Colonic mucosa (tissue), 4 donors: ENCODE measurements around the gene AQP7. TPM values are rescaled to one million over a fixed set of nuclear protein-coding genes. Genes with fewer than 3 reads are reported as not detected.

Experiments used
- DNase-seq: peaks from one replicate; pipeline ENCODE4 v3.0.0-alpha.2; 2020
- H3K27ac ChIP-seq: fragments of 200-600 bp; one replicate; pipeline ENCODE4 v1.8.0; 2021
- H3K27me3 ChIP-seq: fragments of 200-600 bp; one replicate; pipeline ENCODE4 v1.8.0; 2021
- H3K36me3 ChIP-seq: fragments of 200-600 bp; one replicate; pipeline ENCODE4 v1.8.0; 2021
- H3K4me1 ChIP-seq: fragments of 200-600 bp; one replicate; pipeline ENCODE4 v1.8.0; 2021; ENCODE audit warnings: mild to moderate bottlenecking
- H3K4me3 ChIP-seq: fragments of 200-600 bp; one replicate; pipeline ENCODE4 v1.8.0; 2021
- H3K9ac ChIP-seq, 2 donors: one replicate each; pipeline ENCODE4 v1.7.0; 2013; ENCODE audit warnings: control low read depth in 2 of 2, low read depth in 2 of 2, low read length in 2 of 2
- H3K9me3 ChIP-seq: fragments of 200-600 bp; one replicate; pipeline ENCODE4 v1.8.0; 2021
- intact Hi-C: fragments of 100-400 bp; cut with DNase I; formaldehyde crosslinking; loops from one replicate; pipeline ENCODE4 v1.14.1; 2022
- total RNA-seq, 2 donors: library from RNA; stranded (reverse); fragmentation: NEBNext Ultra II Directional in 1 of 2; extraction: Animal tissue kit (Norgen Biotek cat#: 25700) in 1 of 2; gene quantifications; one replicate each; pipeline ENCODE4 v1.2.1, GENCODE V29; 2021
- TF ChIP-seq, protein P1 (sequence below): fragments of 200-600 bp; IDR thresholded peaks from one replicate; pipeline ENCODE4 v1.8.0; 2022; ENCODE audit warnings: antibody characterized with exemption, mild to moderate bottlenecking
- donor health status: healthy.
- donor health status: DM: no; HTN: no; CAD: no.
- donor health status: DM: no; HTN: no; CAD: no.

AQP7 gene
- total RNA-seq, 2 donors from 2014 or later, result 7.4 to 12.5 TPM

DNA sequence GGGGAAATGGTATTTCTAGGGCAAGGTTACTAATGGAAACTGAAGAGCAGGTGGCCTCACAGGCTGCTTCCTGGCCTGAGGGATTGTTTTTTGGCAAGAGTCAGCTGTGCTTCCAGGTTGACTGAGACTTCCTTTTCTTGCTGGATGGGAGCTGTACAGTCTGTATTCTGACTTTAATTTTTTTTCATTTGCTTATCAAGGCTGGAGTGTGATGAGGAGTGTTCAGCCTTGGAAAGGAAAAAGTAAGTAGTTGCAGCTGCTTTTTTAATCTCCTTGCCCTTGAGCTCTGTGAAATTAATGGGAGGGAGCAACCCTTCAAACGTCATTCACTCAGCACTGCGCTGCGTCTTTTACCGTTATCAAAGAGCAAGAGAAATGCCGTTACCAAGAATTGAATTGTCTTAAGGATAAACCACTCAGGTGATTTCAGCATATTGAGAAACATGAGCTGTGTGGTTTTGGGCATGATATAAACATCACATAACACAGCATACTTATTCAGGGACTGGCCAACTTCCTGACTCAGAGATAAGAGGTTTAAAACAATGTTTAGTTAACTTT lies 47.6 kb downstream of the AQP7 start:
- H3K9me3 ChIP-seq, result no peaks in the 10 kb centered on the region
- H3K9ac ChIP-seq, result no peak overlapping the region
- H3K36me3 ChIP-seq, result no peaks in the 10 kb centered on the region
- no peak for DNase-seq
- H3K4me1 ChIP-seq, result no peaks in the 10 kb centered on the region
- H3K4me3 ChIP-seq, result no peak overlapping the region
- TF ChIP-seq, protein P1, sequence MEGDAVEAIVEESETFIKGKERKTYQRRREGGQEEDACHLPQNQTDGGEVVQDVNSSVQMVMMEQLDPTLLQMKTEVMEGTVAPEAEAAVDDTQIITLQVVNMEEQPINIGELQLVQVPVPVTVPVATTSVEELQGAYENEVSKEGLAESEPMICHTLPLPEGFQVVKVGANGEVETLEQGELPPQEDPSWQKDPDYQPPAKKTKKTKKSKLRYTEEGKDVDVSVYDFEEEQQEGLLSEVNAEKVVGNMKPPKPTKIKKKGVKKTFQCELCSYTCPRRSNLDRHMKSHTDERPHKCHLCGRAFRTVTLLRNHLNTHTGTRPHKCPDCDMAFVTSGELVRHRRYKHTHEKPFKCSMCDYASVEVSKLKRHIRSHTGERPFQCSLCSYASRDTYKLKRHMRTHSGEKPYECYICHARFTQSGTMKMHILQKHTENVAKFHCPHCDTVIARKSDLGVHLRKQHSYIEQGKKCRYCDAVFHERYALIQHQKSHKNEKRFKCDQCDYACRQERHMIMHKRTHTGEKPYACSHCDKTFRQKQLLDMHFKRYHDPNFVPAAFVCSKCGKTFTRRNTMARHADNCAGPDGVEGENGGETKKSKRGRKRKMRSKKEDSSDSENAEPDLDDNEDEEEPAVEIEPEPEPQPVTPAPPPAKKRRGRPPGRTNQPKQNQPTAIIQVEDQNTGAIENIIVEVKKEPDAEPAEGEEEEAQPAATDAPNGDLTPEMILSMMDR, result no peak
- intact Hi-C loops, result no loop called here
- no peak overlapping the region for H3K27ac ChIP-seq
- no peaks in the 10 kb centered on the region for H3K27me3 ChIP-seq

DNA sequence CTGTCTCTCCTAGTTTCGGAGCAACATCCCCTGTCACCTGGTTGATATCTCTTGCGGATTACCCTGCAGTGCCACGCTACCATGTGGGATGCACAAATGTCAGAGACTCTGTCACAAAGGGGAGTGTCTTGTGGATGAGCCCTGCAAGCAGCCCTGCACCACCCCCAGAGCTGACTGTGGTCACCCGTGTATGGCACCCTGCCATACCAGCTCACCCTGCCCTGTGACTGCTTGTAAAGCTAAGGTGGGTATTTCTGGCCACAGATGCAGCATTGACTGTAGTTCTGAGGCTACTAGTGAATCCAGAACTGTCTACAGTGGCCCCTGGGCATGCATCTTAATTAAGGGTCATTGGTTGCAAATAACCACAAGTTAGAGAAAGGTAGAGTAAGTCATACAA lies 50.8 kb downstream of the AQP7 start:
- Histone ChIP-seq H3K4me3 (no peak overlapping the region), H3K36me3 (peaks cover 6% of the 10 kb centered on the region), H3K9ac (no peak overlapping the region), H3K4me1 (no peaks in the 10 kb centered on the region), H3K27ac (no peak overlapping the region), H3K9me3 (no peaks in the 10 kb centered on the region), H3K27me3 (no peaks in the 10 kb centered on the region)
- TF ChIP-seq, protein P1, result no peak
- intact Hi-C loops, result no loop called here
- no peak for DNase-seq

GRCh38 chr9:33350310-33350709 lies 52.1 kb downstream of the AQP7 start:
- Histone ChIP-seq H3K4me1 (no peaks in the 10 kb centered on the region), H3K27ac (no peak overlapping the region), H3K27me3 (no peaks in the 10 kb centered on the region), H3K9me3 (no peaks in the 10 kb centered on the region), H3K4me3 (no peak overlapping the region), H3K9ac (no peak overlapping the region), H3K36me3 (peaks cover 6% of the 10 kb centered on the region)
- TF ChIP-seq, protein P1, result no peak
- DNase-seq, result no peak
- intact Hi-C loops, result no loop called here

GRCh38 chr9:33349743-33350142 lies 52.6 kb downstream of the AQP7 start:
- no peak for DNase-seq
- intact Hi-C loops, result no loop called here
- no peaks in the 10 kb centered on the region for H3K27me3 ChIP-seq
- H3K4me1 ChIP-seq, result no peaks in the 10 kb centered on the region
- H3K27ac ChIP-seq, result no peak overlapping the region
- H3K36me3 ChIP-seq, result peaks cover 6% of the 10 kb centered on the region
- no peaks in the 10 kb centered on the region for H3K9me3 ChIP-seq
- TF ChIP-seq, protein P1, result no peak
- H3K9ac ChIP-seq, result no peak overlapping the region
- no peak overlapping the region for H3K4me3 ChIP-seq

DNA sequence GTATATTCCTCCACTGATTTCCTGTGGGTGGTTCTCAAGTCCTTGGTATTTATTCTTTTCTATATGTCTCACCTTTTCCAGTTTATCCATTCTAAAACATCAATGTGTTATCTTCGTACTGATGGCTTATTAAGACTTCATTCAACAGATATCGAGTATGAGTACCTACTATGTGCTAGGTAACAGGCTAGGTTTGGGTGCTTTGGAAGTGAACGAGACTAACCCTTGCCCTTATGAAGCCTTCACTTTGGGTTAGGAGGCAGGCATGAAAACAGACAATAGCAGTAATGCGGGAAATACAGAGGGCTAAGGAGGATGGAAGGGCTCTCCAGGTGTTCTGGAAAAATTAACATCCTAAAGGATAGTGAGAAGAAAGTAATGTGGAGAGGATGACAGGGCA lies 53.4 kb downstream of the AQP7 start:
- H3K27ac ChIP-seq, result no peak overlapping the region
- no peaks in the 10 kb centered on the region for H3K27me3 ChIP-seq
- no peaks in the 10 kb centered on the region for H3K4me1 ChIP-seq
- TF ChIP-seq, protein P1, result no peak
- no peak overlapping the region for H3K9ac ChIP-seq
- no peak overlapping the region for H3K4me3 ChIP-seq
- DNase-seq, result no peak
- intact Hi-C loops, result no loop called here
- H3K36me3 ChIP-seq, result peaks cover 8% of the 10 kb centered on the region
- H3K9me3 ChIP-seq, result no peaks in the 10 kb centered on the region

GRCh38 chr9:33346564-33346963 lies 55.8 kb downstream of the AQP7 start:
- H3K27me3 ChIP-seq, result no peaks in the 10 kb centered on the region
- intact Hi-C loops, result no loop called here
- DNase-seq, result no peak
- TF ChIP-seq, protein P1, result no peak
- peaks cover 14% of the 10 kb centered on the region for H3K36me3 ChIP-seq
- H3K9ac ChIP-seq, result no peak overlapping the region
- no peaks in the 10 kb centered on the region for H3K9me3 ChIP-seq
- no peak overlapping the region for H3K27ac ChIP-seq
- H3K4me3 ChIP-seq, result no peak overlapping the region
- H3K4me1 ChIP-seq, result no peaks in the 10 kb centered on the region
